BE2C (cell line): Measurements from ENCODE around the gene CDH3.

Experiments
- DNase-seq: peaks from one replicate; pipeline ENCODE4 v3.0.0-alpha.2; 2020
- H3K27me3 ChIP-seq: fragments of 250-450 bp; sonication (Bioruptor Pico); 2 replicates; pipeline ENCODE4 v1.5.1; 2020; ENCODE audit warnings: mild to moderate bottlenecking
- H3K36me3 ChIP-seq: fragments of 250-450 bp; sonication (Bioruptor Pico); 2 replicates; pipeline ENCODE4 v1.5.1; 2020; ENCODE audit warnings: mild to moderate bottlenecking
- H3K4me1 ChIP-seq: fragments of 250-450 bp; sonication (Bioruptor Pico); 2 replicates; pipeline ENCODE4 v1.5.1; 2020
- H3K4me3 ChIP-seq: 2 replicates; pipeline ENCODE4 v1.5.1; 2011; ENCODE audit warnings: low read depth, low read length
- H3K9me3 ChIP-seq: fragments of 250-450 bp; sonication (Bioruptor Pico); 2 replicates; pipeline ENCODE4 v1.5.1; 2020
- TF ChIP-seq, protein P1 (sequence below): IDR thresholded peaks from 2 replicates; pipeline ENCODE4 v1.5.1; 2012; ENCODE audit warnings: mild to moderate bottlenecking, low read depth, low read length

CDH3 gene

DNA sequence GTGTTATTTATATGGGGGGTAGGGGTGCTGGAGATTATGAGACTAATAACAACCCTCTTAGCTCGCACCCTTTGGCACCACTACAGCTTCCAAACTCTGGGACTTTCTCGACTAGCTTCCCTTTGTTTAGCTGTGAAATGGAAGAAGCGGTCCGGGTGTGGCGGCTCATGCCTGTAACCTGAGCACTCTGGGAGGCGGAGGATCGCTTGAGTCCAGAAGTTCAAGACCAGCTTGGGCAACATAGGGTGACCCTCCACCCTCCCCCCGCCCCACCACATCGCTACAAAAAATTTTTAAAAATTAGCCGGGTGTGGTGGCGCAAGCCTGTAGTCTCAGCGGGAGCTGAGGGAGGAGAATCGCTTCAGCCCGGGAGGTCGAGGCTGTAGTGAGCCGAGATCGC is 814 bp upstream of the CDH3 start:
- H3K27me3 ChIP-seq: peaks cover 56% of the 10 kb centered on the region
- no peaks in the 10 kb centered on the region for H3K9me3 ChIP-seq
- no peak for DNase-seq
- H3K4me3 ChIP-seq: no peak overlapping the region
- TF ChIP-seq, protein P1, sequence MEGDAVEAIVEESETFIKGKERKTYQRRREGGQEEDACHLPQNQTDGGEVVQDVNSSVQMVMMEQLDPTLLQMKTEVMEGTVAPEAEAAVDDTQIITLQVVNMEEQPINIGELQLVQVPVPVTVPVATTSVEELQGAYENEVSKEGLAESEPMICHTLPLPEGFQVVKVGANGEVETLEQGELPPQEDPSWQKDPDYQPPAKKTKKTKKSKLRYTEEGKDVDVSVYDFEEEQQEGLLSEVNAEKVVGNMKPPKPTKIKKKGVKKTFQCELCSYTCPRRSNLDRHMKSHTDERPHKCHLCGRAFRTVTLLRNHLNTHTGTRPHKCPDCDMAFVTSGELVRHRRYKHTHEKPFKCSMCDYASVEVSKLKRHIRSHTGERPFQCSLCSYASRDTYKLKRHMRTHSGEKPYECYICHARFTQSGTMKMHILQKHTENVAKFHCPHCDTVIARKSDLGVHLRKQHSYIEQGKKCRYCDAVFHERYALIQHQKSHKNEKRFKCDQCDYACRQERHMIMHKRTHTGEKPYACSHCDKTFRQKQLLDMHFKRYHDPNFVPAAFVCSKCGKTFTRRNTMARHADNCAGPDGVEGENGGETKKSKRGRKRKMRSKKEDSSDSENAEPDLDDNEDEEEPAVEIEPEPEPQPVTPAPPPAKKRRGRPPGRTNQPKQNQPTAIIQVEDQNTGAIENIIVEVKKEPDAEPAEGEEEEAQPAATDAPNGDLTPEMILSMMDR: no peak
- no peaks in the 10 kb centered on the region for H3K36me3 ChIP-seq
- no peaks in the 10 kb centered on the region for H3K4me1 ChIP-seq

DNA sequence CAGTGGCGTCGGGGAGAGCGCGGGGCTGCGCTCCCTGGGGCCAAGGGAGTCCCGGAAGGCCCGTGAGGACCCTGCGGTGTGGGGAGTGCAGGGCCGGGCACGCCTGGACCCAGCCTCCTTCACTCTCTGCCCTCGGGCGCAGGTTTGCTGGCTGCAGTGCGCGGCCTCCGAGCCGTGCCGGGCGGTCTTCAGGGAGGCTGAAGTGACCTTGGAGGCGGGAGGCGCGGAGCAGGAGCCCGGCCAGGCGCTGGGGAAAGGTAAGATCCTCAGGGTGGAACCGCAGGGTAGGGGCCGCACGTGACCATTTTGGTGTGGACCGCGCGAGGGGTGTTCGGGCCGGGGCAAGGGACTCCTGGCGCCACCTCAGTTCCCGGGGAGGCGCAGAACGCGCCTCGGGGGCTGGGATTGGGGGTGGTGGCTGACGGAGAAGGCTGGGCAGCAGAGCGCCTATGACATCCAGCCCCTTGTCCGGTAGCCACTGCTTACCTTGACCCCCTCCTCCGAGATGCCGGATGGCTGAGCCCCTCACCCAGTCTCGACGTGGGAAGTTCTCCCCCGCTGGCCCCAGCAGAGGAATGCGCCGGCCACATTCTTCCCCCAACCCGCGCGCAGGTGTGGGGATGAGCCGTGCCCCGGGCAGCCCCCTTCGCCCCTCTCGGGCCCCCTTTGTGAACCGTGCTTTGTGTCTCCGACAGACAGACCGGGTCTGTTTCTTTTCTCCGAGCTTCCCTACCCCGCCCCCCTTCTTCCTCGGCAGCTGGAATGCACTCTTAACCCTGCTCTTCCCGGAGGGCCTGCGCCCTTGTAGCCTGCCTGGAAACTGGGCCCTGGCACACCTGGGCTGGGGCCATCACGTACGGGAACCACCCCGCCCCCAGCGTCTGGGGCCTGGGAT is 631 bp downstream of the CDH3 start:
- peaks cover 56% of the 10 kb centered on the region for H3K27me3 ChIP-seq
- no peaks in the 10 kb centered on the region for H3K9me3 ChIP-seq
- H3K4me1 ChIP-seq: no peaks in the 10 kb centered on the region
- no peak overlapping the region for H3K4me3 ChIP-seq
- H3K36me3 ChIP-seq: no peaks in the 10 kb centered on the region
- TF ChIP-seq, protein P1: no peak
- DNase-seq: no peak

DNA sequence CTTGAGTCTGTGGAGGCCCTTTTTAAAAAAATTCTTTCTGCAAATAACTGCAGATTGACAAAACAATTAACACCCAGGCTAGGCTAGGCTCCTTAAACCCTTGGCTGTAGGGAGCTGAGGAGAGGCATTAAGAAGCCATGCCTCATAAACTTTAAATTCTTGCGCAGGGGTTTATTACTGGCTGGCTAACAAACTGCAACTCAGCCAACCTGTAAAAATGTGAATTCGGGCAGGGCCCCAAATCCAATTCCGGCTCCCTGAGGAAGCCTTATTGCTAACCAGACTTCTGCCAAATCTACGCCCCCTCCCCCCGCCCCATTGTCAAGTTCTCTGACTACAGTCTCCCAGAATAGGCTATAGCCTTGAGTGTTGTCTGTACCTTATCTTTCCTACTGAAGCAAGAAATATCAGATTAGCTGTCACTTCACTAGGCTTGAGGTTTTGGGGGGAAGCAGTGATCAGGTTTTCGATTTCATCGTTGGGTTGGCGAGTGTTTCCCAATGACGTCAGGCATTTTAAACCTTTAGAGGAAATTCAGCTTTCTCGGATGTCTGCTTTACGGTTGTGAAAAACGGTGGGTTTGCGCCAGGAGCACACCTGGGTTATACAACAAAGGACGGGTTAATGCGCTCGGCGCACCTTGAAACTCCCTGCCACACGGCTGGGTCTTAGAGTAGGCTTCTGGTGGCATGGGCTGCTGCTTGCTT is 2.0 kb downstream of the CDH3 start:
- Histone ChIP-seq H3K27me3 (peaks cover 56% of the 10 kb centered on the region), H3K4me3 (no peak overlapping the region), H3K9me3 (no peaks in the 10 kb centered on the region), H3K4me1 (no peaks in the 10 kb centered on the region), H3K36me3 (no peaks in the 10 kb centered on the region)
- TF ChIP-seq, protein P1: no peak
- DNase-seq: no peak

DNA sequence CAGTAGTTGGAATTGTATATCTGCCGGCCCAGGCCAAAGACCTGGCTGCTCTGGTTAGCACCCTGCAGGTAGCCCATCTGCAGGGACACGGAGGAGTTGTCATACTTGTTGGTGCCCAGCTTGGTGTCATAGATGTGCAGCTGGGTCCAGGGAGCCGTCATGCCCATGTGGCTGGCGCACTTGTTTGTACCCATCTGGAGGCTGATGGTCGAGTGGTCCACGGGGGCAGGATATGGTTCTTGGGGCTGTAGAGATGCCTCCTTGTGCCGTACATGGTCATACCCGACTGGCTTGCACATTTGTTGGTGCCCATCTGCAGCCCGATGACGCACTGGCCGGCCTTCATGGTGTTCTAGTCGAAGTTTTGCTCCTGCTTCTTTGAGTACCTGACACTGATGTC is 6.0 kb downstream of the CDH3 start:
- Histone ChIP-seq H3K4me1 (no peaks in the 10 kb centered on the region), H3K27me3 (peaks cover 18% of the 10 kb centered on the region), H3K36me3 (no peaks in the 10 kb centered on the region), H3K9me3 (no peaks in the 10 kb centered on the region), H3K4me3 (no peak overlapping the region)
- TF ChIP-seq, protein P1: no peak
- no peak for DNase-seq

DNA sequence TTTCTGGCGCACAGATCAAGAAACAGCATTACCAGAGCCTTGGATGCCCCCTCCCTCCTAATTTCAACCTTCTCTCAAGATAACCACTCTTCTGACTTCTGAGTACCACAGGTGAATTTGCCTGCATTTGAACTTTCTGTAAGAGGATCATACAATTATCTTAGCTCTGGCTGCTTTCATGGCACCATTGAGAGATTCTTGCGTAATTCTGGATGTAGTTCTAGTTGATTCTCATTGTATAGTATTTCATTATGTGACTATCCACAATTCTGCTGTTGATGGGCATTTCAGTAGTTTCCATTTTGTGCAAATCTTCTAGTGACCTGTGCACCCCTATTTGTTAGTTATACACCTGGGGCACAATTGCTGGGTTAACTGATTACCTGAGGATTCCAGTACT is 7.5 kb downstream of the CDH3 start:
- TF ChIP-seq, protein P1: no peak
- Histone ChIP-seq H3K36me3 (no peaks in the 10 kb centered on the region), H3K4me1 (no peaks in the 10 kb centered on the region), H3K4me3 (no peak overlapping the region), H3K27me3 (peaks cover 3% of the 10 kb centered on the region; the same call in 1 of the 2 replicates), H3K9me3 (no peaks in the 10 kb centered on the region)
- no peak for DNase-seq

DNA sequence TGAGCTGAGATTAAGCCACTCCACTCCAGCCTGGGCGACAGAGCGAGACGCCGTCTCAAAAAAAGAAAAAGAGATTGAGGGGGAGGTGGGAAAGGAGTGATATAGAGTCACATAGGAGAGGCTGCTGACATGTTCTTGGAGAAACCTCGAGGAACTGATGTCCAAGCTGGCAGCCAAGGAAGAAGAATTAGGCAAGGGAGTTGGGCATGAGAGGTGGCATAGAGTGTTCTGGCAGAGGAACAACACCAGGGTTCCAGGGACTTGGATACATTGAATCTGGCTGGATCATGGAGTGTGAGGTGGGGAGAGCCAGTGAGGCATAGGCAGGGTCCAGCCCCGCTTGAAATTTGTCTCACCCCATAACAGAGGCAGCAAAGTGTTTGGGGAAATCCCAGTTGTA is 10.7 kb downstream of the CDH3 start:
- H3K4me1 ChIP-seq: no peaks in the 10 kb centered on the region

More for the DNA sequence above, 10.7 kb downstream of the CDH3 start:
- no peaks in the 10 kb centered on the region for H3K36me3 ChIP-seq
- H3K4me3 ChIP-seq: no peak overlapping the region
- H3K27me3 ChIP-seq: no peaks in the 10 kb centered on the region
- H3K9me3 ChIP-seq: no peaks in the 10 kb centered on the region
- TF ChIP-seq, protein P1: no peak
- DNase-seq: no peak
